Lower lobe of right lung (tissue), 2 donors: ENCODE measurements around the gene FRMD3. TPM values are rescaled to one million over a fixed set of nuclear protein-coding genes. Genes with fewer than 3 reads are reported as not detected.

ENCODE experiments used
- ATAC-seq, 2 donors: fragments of 200-7000 bp; cut with Tn5 transposase; one replicate each; pipeline ENCODE4 v1.9.1; 2020 to 2022; ENCODE audit warnings: mild to moderate bottlenecking in 2 of 2, moderate library complexity in 2 of 2
- DNase-seq: peaks from one replicate; pipeline ENCODE4 v3.0.0-alpha.2; 2020
- H3K27ac ChIP-seq: fragments of 200-600 bp; one replicate; pipeline ENCODE4 v1.8.0; 2022
- H3K27me3 ChIP-seq: fragments of 200-600 bp; one replicate; pipeline ENCODE4 v1.8.0; 2022; ENCODE audit warnings: low read depth
- H3K36me3 ChIP-seq: fragments of 200-600 bp; one replicate; pipeline ENCODE4 v1.8.0; 2022; ENCODE audit warnings: mild to moderate bottlenecking
- H3K4me1 ChIP-seq: fragments of 200-600 bp; one replicate; pipeline ENCODE4 v1.8.0; 2022
- H3K4me3 ChIP-seq: fragments of 200-600 bp; one replicate; pipeline ENCODE4 v1.8.0; 2022; ENCODE audit warnings: mild to moderate bottlenecking
- H3K9me3 ChIP-seq: fragments of 200-600 bp; one replicate; pipeline ENCODE4 v1.8.0; 2022
- intact Hi-C: fragments of 100-400 bp; cut with DNase I; formaldehyde crosslinking; loops from one replicate; pipeline ENCODE4 v1.11.0; 2022
- total RNA-seq: library from RNA; stranded (reverse); fragmentation: NEBNext Ultra II Directional; extraction: Animal tissue kit (Norgen Biotek cat#: 25700); gene quantifications from one replicate; pipeline ENCODE4 v1.2.1, GENCODE V29; 2021
- TF ChIP-seq, protein P1 (sequence below): fragments of 200-600 bp; IDR thresholded peaks from one replicate; pipeline ENCODE4 v1.8.0; 2022; ENCODE audit warnings: antibody characterized with exemption, mild to moderate bottlenecking
- donor health status: DM: no; HTN: yes; CAD: no; lungs with severe emphysema.

FRMD3 gene
- total RNA-seq, 1 donor from 2014 or later: 9.7 TPM

DNA sequence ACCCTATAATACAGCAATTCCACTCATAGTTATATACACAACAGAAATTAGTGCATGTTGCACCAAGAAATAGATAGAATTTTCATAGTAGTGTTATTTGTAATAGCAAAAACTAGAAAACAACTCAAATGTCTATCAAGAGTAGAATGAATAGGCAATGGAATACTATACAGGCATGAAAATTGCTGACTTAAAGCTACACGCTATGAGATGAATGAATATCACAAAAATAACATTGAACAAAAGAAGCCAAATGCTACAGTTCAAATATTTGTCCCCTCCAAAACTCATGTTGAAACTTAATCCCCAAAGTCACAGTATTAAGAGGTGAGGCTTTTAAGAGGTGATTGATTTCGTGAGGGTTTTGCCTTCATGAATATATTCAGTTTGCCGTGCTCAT, 215.1 kb downstream of the FRMD3 start:
- DNase-seq (no peak), ATAC-seq (no peak)
- TF ChIP-seq, protein P1, sequence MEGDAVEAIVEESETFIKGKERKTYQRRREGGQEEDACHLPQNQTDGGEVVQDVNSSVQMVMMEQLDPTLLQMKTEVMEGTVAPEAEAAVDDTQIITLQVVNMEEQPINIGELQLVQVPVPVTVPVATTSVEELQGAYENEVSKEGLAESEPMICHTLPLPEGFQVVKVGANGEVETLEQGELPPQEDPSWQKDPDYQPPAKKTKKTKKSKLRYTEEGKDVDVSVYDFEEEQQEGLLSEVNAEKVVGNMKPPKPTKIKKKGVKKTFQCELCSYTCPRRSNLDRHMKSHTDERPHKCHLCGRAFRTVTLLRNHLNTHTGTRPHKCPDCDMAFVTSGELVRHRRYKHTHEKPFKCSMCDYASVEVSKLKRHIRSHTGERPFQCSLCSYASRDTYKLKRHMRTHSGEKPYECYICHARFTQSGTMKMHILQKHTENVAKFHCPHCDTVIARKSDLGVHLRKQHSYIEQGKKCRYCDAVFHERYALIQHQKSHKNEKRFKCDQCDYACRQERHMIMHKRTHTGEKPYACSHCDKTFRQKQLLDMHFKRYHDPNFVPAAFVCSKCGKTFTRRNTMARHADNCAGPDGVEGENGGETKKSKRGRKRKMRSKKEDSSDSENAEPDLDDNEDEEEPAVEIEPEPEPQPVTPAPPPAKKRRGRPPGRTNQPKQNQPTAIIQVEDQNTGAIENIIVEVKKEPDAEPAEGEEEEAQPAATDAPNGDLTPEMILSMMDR: no peak
- H3K36me3 ChIP-seq: no peaks in the 10 kb centered on the region
- no peaks in the 10 kb centered on the region for H3K9me3 ChIP-seq
- H3K27ac ChIP-seq: no peak overlapping the region
- no peak overlapping the region for H3K4me3 ChIP-seq
- intact Hi-C loops: no loop called here
- H3K27me3 ChIP-seq: no peaks in the 10 kb centered on the region
- no peaks in the 10 kb centered on the region for H3K4me1 ChIP-seq

GRCh38 chr9:83322438-83322837, 215.8 kb downstream of the FRMD3 start:
- TF ChIP-seq, protein P1: no peak

GRCh38 chr9:83317244-83317643, 221.0 kb downstream of the FRMD3 start:
- H3K9me3 ChIP-seq: no peaks in the 10 kb centered on the region
- H3K4me3 ChIP-seq: no peak overlapping the region
- ATAC-seq (no peak), DNase-seq (no peak)
- TF ChIP-seq, protein P1: no peak
- intact Hi-C loops: no loop called here
- H3K27me3 ChIP-seq: no peaks in the 10 kb centered on the region
- no peak overlapping the region for H3K27ac ChIP-seq
- H3K4me1 ChIP-seq: no peaks in the 10 kb centered on the region
- H3K36me3 ChIP-seq: peaks cover 3% of the 10 kb centered on the region

More at GRCh38 chr9:83322438-83322837, 215.8 kb downstream of the FRMD3 start:
- Histone ChIP-seq H3K4me3 (no peak overlapping the region), H3K27me3 (no peaks in the 10 kb centered on the region), H3K4me1 (no peaks in the 10 kb centered on the region), H3K9me3 (no peaks in the 10 kb centered on the region), H3K27ac (no peak overlapping the region), H3K36me3 (no peaks in the 10 kb centered on the region)
- ATAC-seq (no peak), DNase-seq (no peak)
- intact Hi-C loops: no loop called here

- H3K27ac ChIP-seq: no peak overlapping the region
- H3K9me3 ChIP-seq: no peaks in the 10 kb centered on the region
- intact Hi-C loops: no loop called here
- ATAC-seq: no peak
- TF ChIP-seq, protein P1: no peak
- no peaks in the 10 kb centered on the region for H3K27me3 ChIP-seq
- no peaks in the 10 kb centered on the region for H3K4me1 ChIP-seq
- H3K4me3 ChIP-seq: no peak overlapping the region
- peaks cover 3% of the 10 kb centered on the region for H3K36me3 ChIP-seq
- no peak for DNase-seq
These were observed 222.6 kb downstream of the FRMD3 start for GRCh38 chr9:83315649-83316048.

GRCh38 chr9:83313781-83314180, 224.4 kb downstream of the FRMD3 start:
- intact Hi-C loops: no loop called here
- DNase-seq: no peak
- Histone ChIP-seq H3K27ac (no peak overlapping the region), H3K4me1 (no peaks in the 10 kb centered on the region), H3K27me3 (no peaks in the 10 kb centered on the region), H3K36me3 (peaks cover 3% of the 10 kb centered on the region), H3K9me3 (no peaks in the 10 kb centered on the region), H3K4me3 (no peak overlapping the region)
- ATAC-seq: no peak
- TF ChIP-seq, protein P1: no peak

DNA sequence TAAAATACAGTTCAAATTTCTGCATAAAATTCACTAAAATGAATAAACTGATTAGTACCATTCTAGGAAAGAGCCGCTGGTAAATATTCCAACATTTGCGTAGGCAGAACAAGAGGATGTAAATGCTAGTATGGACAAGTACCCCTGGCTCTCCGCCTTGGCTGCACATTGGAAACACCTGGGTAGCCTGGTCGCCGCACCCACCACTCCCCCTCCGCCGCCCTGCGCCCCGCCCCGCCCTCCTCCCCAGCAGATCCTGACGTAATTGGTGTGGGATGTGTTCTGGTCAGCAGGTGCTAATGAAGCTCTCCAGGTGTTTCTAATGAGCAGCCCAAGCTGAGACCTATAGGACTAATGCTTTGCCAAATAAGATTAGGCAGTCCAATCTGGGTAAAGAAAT, 225.7 kb downstream of the FRMD3 start:
- H3K27me3 ChIP-seq: no peaks in the 10 kb centered on the region
- no peak overlapping the region for H3K27ac ChIP-seq
- H3K9me3 ChIP-seq: no peaks in the 10 kb centered on the region
- no peaks in the 10 kb centered on the region for H3K4me1 ChIP-seq
- no peak for ATAC-seq
- no peak overlapping the region for H3K4me3 ChIP-seq
- H3K36me3 ChIP-seq: peaks cover 3% of the 10 kb centered on the region
- intact Hi-C loops: no loop called here
- TF ChIP-seq, protein P1: no peak
- no peak for DNase-seq
